PC-3 (cell line): ENCODE data around the gene EIF4G3. TPM values are rescaled to one million over a fixed set of nuclear protein-coding genes. Genes with fewer than 3 reads are reported as not detected.

Experiments used
- ATAC-seq: fragments of 200-7000 bp; cut with Tn5 transposase; 2 replicates; pipeline ENCODE4 v1.9.1; 2020; ENCODE audit warnings: mild to moderate bottlenecking, moderate library complexity
- BruUV-seq: library from RNA; stranded (reverse); fragments of 400-500 nt; replicated peaks from 2 replicates; lab custom pipeline; 2021; lab: Mats Ljungman, UMichigan
- CTCF ChIA-PET: fragments of 300-600 bp; sonication (Branson Sonifier 250); formaldehyde crosslinking; loops from one replicate; lab custom pipeline; 2022; ENCODE audit warnings: antibody characterized with exemption; lab: Charles Lee
- POLR2A ChIA-PET: fragments of 300-600 bp; sonication (Branson Sonifier 250); formaldehyde crosslinking; loops from one replicate; lab custom pipeline; 2022; ENCODE audit warnings: antibody characterized with exemption; ENCODE audit not compliant: unreplicated experiment; lab: Charles Lee
- DNase-seq: peaks from one replicate; pipeline ENCODE4 v3.0.0-alpha.2; 2015
- H2AFZ ChIP-seq: fragments of 300-600 bp; sonication (generic); 2 replicates; pipeline ENCODE4 v1.6.0; 2016; ENCODE audit warnings: antibody characterized with exemption, low read length
- H3F3A ChIP-seq: fragments of 300-600 bp; sonication (generic); one replicate; pipeline ENCODE4 v1.6.0; 2017; ENCODE audit warnings: antibody characterized with exemption, low read length, control low read depth, mild to moderate bottlenecking; ENCODE audit not compliant: unreplicated experiment
- H3K27ac ChIP-seq: fragments of 300-600 bp; sonication (generic); 2 replicates; pipeline ENCODE4 v1.5.1; 2016; ENCODE audit warnings: mild to moderate bottlenecking, low read length
- H3K27me3 ChIP-seq: fragments of 300-600 bp; sonication (generic); 2 replicates; pipeline ENCODE4 v1.6.1; 2016; ENCODE audit warnings: low read length, mixed read lengths
- H3K36me3 ChIP-seq: fragments of 300-600 bp; sonication (generic); 2 replicates; pipeline ENCODE4 v1.6.1; 2016; ENCODE audit warnings: low read depth, mixed run types, low read length, mixed read lengths
- H3K4me1 ChIP-seq: fragments of 300-600 bp; sonication (generic); 2 replicates; pipeline ENCODE4 v1.5.1; 2016; ENCODE audit warnings: low read length; ENCODE audit not compliant: insufficient read depth
- H3K4me2 ChIP-seq: fragments of 300-600 bp; sonication (generic); 2 replicates; pipeline ENCODE4 v1.6.0; 2016; ENCODE audit warnings: low read length
- H3K4me3 ChIP-seq: fragments of 300-600 bp; sonication (generic); 2 replicates; pipeline ENCODE4 v1.5.1; 2016; ENCODE audit warnings: mild to moderate bottlenecking, low read length, mixed read lengths
- H3K79me2 ChIP-seq: fragments of 300-600 bp; sonication (generic); 2 replicates; pipeline ENCODE4 v1.6.1; 2017; ENCODE audit warnings: low read length, mixed read lengths
- H3K9ac ChIP-seq: fragments of 300-600 bp; sonication (generic); 2 replicates; pipeline ENCODE4 v1.6.0; 2016; ENCODE audit warnings: mild to moderate bottlenecking, low read length
- H3K9me2 ChIP-seq: fragments of 300-600 bp; sonication (generic); replicated peaks from 2 replicates; pipeline ENCODE4 v1.6.1; 2016; ENCODE audit warnings: mixed run types, low read length, mixed read lengths
- H3K9me3 ChIP-seq: fragments of 300-600 bp; sonication (generic); 2 replicates; pipeline ENCODE4 v1.6.1; 2016; ENCODE audit warnings: low read length, mixed read lengths
- H4K20me1 ChIP-seq: fragments of 300-600 bp; sonication (generic); 2 replicates; pipeline ENCODE4 v1.6.1; 2016; ENCODE audit warnings: low read length, mixed read lengths
- EZH2 ChIP-seq: fragments of 300-600 bp; sonication (generic); IDR thresholded peaks from one replicate; pipeline ENCODE4 v1.6.1; 2017; ENCODE audit warnings: antibody characterized with exemption, mild to moderate bottlenecking, low read length; ENCODE audit not compliant: unreplicated experiment
- EZH2phosphoT487 ChIP-seq: fragments of 300-600 bp; sonication (generic); IDR thresholded peaks from 2 replicates; pipeline ENCODE4 v1.6.1; 2018; ENCODE audit warnings: mild to moderate bottlenecking, antibody characterized with exemption, low read length, borderline replicate concordance
- intact Hi-C: fragments of 100-400 bp; cut with micrococcal nuclease; formaldehyde crosslinking; loops from 2 replicates; pipeline ENCODE4 v1.9.0; 2023
- total RNA-seq: library from RNA; depleted of rRNA; stranded (reverse); fragments of >200 nt; gene quantifications from 2 replicates; pipeline ENCODE4 v1.2.3, GENCODE V29; 2014
- TF ChIP-seq, protein P1 (sequence below): fragments of 300-600 bp; sonication (generic); conservative IDR thresholded peaks from 2 replicates; pipeline ENCODE4 v1.5.1; 2017; ENCODE audit warnings: antibody characterized with exemption, low read depth, mild to moderate bottlenecking, low read length

The EIF4G3 gene
- total RNA-seq, 1 experiment from 2014 or later, result 16.9 TPM

DNA sequence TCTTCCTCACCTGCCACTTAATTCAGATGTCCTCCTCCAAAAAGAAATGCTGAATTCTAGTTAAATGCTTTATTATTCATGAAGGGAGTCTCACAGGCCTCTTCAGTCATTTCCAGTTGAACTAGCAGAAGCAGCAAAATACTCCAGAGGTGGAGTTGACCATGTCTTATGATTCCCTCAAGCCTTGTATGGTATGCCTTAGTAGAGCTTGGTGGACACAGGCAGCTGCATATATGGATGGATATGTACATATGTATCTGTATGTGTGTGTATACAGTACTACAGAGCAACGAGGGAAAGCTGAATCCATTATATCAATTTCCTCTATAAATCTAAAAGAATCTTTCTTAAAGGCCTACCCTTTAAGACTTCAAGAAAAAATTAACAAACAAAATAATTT, 306.0 kb downstream of the EIF4G3 start:
- Histone ChIP-seq H3K79me2 (no peaks in the 10 kb centered on the region), H3K4me3 (no peak overlapping the region), H3K9me3 (no peaks in the 10 kb centered on the region), H3F3A (no peaks in the 10 kb centered on the region), H3K27ac (no peak overlapping the region), H3K4me2 (no peak overlapping the region), H3K9me2 (no peaks in the 10 kb centered on the region), H3K36me3 (no peaks in the 10 kb centered on the region), H2AFZ (no peak overlapping the region), H3K9ac (no peak overlapping the region), H4K20me1 (no peaks in the 10 kb centered on the region), H3K4me1 (peaks cover 13% of the 10 kb centered on the region; the same call in 1 of the 2 replicates), H3K27me3 (no peaks in the 10 kb centered on the region)
- no TSS peak for BruUV-seq
- ATAC-seq, result no peak
- intact Hi-C loops, result no loop called here
- TF ChIP-seq EZH2, result no peak
- ChIA-PET POLR2A (no interaction called here), CTCF (no interaction called here)
- no peak for DNase-seq

DNA sequence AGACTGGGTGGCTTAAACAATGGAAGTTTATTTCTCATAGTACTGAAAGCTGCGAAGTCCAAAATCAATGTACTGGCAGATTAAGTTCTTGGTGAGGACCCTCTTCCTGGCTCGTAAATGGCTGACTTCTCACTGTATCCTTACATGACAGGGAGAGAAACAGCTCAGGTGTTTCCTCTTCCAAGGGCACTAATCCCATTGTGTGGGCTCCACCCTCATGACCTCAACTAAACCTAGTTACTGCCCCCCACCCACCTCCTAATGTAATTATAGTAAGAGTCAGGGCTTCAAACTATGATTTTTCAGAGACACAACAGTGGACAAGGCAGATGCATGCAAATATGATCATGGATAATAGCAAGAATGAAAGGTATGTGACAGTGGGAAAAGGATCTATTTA, 308.4 kb downstream of the EIF4G3 start:
- no peak overlapping the region for H2AFZ ChIP-seq
- no peak for ATAC-seq
- H3K9me2 ChIP-seq, result no peaks in the 10 kb centered on the region
- peaks cover 22% of the 10 kb centered on the region; the same call in 1 of the 2 replicates for H3K4me1 ChIP-seq
- intact Hi-C loops, result no loop called here
- peaks cover 9% of the 10 kb centered on the region; the same call in 1 of the 2 replicates for H3K36me3 ChIP-seq
- ChIA-PET CTCF (no interaction called here), POLR2A (no interaction called here)
- DNase-seq, result no peak
- H3K27ac ChIP-seq, result no peak overlapping the region
- no peak overlapping the region for H3K4me2 ChIP-seq
- H3K4me3 ChIP-seq, result no peak overlapping the region
- no peak overlapping the region for H3K9ac ChIP-seq
- H3K9me3 ChIP-seq, result no peaks in the 10 kb centered on the region
- no TSS peak for BruUV-seq
- H3F3A ChIP-seq, result no peaks in the 10 kb centered on the region
- TF ChIP-seq EZH2, result no peak
- TF ChIP-seq, protein P1, sequence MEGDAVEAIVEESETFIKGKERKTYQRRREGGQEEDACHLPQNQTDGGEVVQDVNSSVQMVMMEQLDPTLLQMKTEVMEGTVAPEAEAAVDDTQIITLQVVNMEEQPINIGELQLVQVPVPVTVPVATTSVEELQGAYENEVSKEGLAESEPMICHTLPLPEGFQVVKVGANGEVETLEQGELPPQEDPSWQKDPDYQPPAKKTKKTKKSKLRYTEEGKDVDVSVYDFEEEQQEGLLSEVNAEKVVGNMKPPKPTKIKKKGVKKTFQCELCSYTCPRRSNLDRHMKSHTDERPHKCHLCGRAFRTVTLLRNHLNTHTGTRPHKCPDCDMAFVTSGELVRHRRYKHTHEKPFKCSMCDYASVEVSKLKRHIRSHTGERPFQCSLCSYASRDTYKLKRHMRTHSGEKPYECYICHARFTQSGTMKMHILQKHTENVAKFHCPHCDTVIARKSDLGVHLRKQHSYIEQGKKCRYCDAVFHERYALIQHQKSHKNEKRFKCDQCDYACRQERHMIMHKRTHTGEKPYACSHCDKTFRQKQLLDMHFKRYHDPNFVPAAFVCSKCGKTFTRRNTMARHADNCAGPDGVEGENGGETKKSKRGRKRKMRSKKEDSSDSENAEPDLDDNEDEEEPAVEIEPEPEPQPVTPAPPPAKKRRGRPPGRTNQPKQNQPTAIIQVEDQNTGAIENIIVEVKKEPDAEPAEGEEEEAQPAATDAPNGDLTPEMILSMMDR, result no peak
- TF ChIP-seq EZH2phosphoT487, result no peak
- no peaks in the 10 kb centered on the region for H3K27me3 ChIP-seq
- no peaks in the 10 kb centered on the region for H3K79me2 ChIP-seq
- no peaks in the 10 kb centered on the region for H4K20me1 ChIP-seq

DNA sequence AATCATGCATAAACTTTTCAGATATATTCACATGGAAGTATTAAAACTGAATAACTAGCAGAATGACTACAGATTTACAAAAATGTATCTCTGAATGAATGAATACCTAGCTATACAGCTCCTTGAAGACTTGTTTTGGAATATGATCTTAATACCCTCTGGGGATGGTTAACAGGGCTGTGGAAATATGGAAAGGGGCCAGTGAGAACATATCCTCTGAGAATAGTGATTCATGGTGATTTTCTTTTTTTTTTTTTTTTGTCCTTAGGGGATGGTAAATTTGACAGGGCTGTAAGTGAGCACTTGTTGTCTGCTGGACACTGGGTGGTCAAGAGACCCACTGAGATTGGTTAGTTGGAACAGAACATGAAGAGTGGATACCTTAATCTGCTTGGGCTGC, 308.9 kb downstream of the EIF4G3 start:
- H3K9ac ChIP-seq, result no peak overlapping the region
- H3K4me3 ChIP-seq, result no peak overlapping the region
- H3K9me2 ChIP-seq, result no peaks in the 10 kb centered on the region
- no peak overlapping the region for H3K4me2 ChIP-seq
- POLR2A ChIA-PET, result no interaction called here
- H3K27me3 ChIP-seq, result no peaks in the 10 kb centered on the region
- peaks cover 22% of the 10 kb centered on the region; the same call in 1 of the 2 replicates for H3K4me1 ChIP-seq
- ATAC-seq, result peak; percentile 42
- no peak overlapping the region for H3K27ac ChIP-seq
- no peaks in the 10 kb centered on the region for H3F3A ChIP-seq
- H3K9me3 ChIP-seq, result no peaks in the 10 kb centered on the region
- no peak overlapping the region for H2AFZ ChIP-seq
- CTCF ChIA-PET, result no interaction called here
- no peaks in the 10 kb centered on the region for H4K20me1 ChIP-seq
- BruUV-seq, result no TSS peak
- TF ChIP-seq EZH2phosphoT487 (no peak), EZH2 (no peak)
- TF ChIP-seq, protein P1, result no peak
- intact Hi-C loops, result no loop called here
- peak; percentile 27 for DNase-seq
- peaks cover 9% of the 10 kb centered on the region; the same call in 1 of the 2 replicates for H3K36me3 ChIP-seq
- H3K79me2 ChIP-seq, result no peaks in the 10 kb centered on the region
